ENCODE results near the gene TMEM126B. TPM values are rescaled to one million over a fixed set of nuclear protein-coding genes. Genes with fewer than 3 reads are reported as not detected.
"Not testable (repeated sequence)": the region's sequence is repeated elsewhere in the genome, so short reads cannot be mapped to it uniquely, and the experiment has no call there.

Gene TMEM126B
- total and polyA plus RNA-seq, 4 donors: 52.9 to 129 (median 65.1) TPM

GRCh38 chr11:85651118-85651517, 22.7 kb downstream of the TMEM126B start:
- ATAC-seq (ENCODE audit: insufficient read depth, low FRiP score): no peak

GRCh38 chr11:85652786-85653447, 24.5 kb downstream of the TMEM126B start:
- TF ChIP-seq CTCF (IDR thresholded peaks at IDR 0.05; ENCODE audit: control extremely low read depth, extremely low read depth): no peak
- Histone ChIP-seq H3K27me3 (ENCODE audit: control insufficient read depth in 3 of 3, insufficient read depth in 3 of 3, low read length in 2 of 3) (no peaks in the 10 kb centered on the region), H3K9me3 (ENCODE audit: control insufficient read depth in 4 of 4, insufficient read depth in 3 of 4, low read length in 3 of 4) (no peaks in the 10 kb centered on the region), H3K4me1 (ENCODE audit: control insufficient read depth in 5 of 5, insufficient read depth in 5 of 5, low read length in 5 of 5) (peaks cover 0 to 9% (median 0%) of the 10 kb centered on the region in 5 donors), H3K9ac (ENCODE audit: insufficient read depth in 1 of 2, low read length in 2 of 2) (no peak overlapping the region), H3K4me3 (no peak overlapping the region), H3K36me3 (ENCODE audit: control insufficient read depth in 4 of 4, insufficient read depth in 4 of 4, low read length in 4 of 4) (peaks cover 2 to 18% (median 5%) of the 10 kb centered on the region in 4 donors), H3K27ac (ENCODE audit: low read depth in 1 of 2, low read length in 1 of 2) (no peak overlapping the region)
- no peak for ATAC-seq (ENCODE audit: insufficient read depth, low FRiP score)
- DNase-seq: no peak
- 53 to 55% methylated on average over 3 of the region's 3 CpGs for WGBS, 2 donors

More at GRCh38 chr11:85651118-85651517, 22.7 kb downstream of the TMEM126B start:
- Histone ChIP-seq H3K27me3 (ENCODE audit: control insufficient read depth in 3 of 3, insufficient read depth in 3 of 3, low read length in 2 of 3) (no peaks in the 10 kb centered on the region), H3K9ac (ENCODE audit: insufficient read depth in 1 of 2, low read length in 2 of 2) (no peak overlapping the region), H3K4me3 (no peak overlapping the region), H3K9me3 (ENCODE audit: control insufficient read depth in 4 of 4, insufficient read depth in 3 of 4, low read length in 3 of 4) (no peaks in the 10 kb centered on the region), H3K27ac (ENCODE audit: low read depth in 1 of 2, low read length in 1 of 2) (no peak overlapping the region), H3K4me1 (ENCODE audit: control insufficient read depth in 5 of 5, insufficient read depth in 5 of 5, low read length in 5 of 5) (peaks cover 0 to 15% (median 2%) of the 10 kb centered on the region in 5 donors), H3K36me3 (ENCODE audit: control insufficient read depth in 4 of 4, insufficient read depth in 4 of 4, low read length in 4 of 4) (peaks cover 0 to 18% (median 2%) of the 10 kb centered on the region in 4 donors)
- DNase-seq: no peak
- no peak for TF ChIP-seq CTCF (IDR thresholded peaks at IDR 0.05; ENCODE audit: control extremely low read depth, extremely low read depth)
- 76 to 81% methylated on average over 1 of the region's 1 CpG for WGBS, 2 donors

- H3K9me3 ChIP-seq (ENCODE audit: control insufficient read depth in 4 of 4, insufficient read depth in 3 of 4, low read length in 3 of 4); DNase-seq; H3K9ac ChIP-seq (ENCODE audit: insufficient read depth in 1 of 2, low read length in 2 of 2); H3K27me3 ChIP-seq (ENCODE audit: control insufficient read depth in 3 of 3, insufficient read depth in 3 of 3, low read length in 2 of 3); H3K4me1 ChIP-seq (ENCODE audit: control insufficient read depth in 5 of 5, insufficient read depth in 5 of 5, low read length in 5 of 5); ATAC-seq (ENCODE audit: insufficient read depth, low FRiP score); H3K4me3 ChIP-seq; H3K27ac ChIP-seq (ENCODE audit: low read depth in 1 of 2, low read length in 1 of 2): not testable (repeated sequence)
- 85 to 93% methylated on average over 4 of the region's 4 CpGs for WGBS, 2 donors
- peaks cover 2 to 22% (median 5%) of the 10 kb centered on the region in 4 donors for H3K36me3 ChIP-seq (ENCODE audit: control insufficient read depth in 4 of 4, insufficient read depth in 4 of 4, low read length in 4 of 4)
These were observed 25.9 kb downstream of the TMEM126B start for GRCh38 chr11:85654343-85654742.

GRCh38 chr11:85656777-85657176, 28.4 kb downstream of the TMEM126B start:
- Histone ChIP-seq H3K27ac (ENCODE audit: low read depth in 1 of 2, low read length in 1 of 2) (no peak overlapping the region), H3K9me3 (ENCODE audit: control insufficient read depth in 4 of 4, insufficient read depth in 3 of 4, low read length in 3 of 4) (no peaks in the 10 kb centered on the region), H3K9ac (ENCODE audit: insufficient read depth in 1 of 2, low read length in 2 of 2) (no peak overlapping the region), H3K36me3 (ENCODE audit: control insufficient read depth in 4 of 4, insufficient read depth in 4 of 4, low read length in 4 of 4) (peaks cover 2 to 18% (median 3%) of the 10 kb centered on the region in 4 donors), H3K27me3 (ENCODE audit: control insufficient read depth in 3 of 3, insufficient read depth in 3 of 3, low read length in 2 of 3) (no peaks in the 10 kb centered on the region), H3K4me3 (no peak overlapping the region), H3K4me1 (ENCODE audit: control insufficient read depth in 5 of 5, insufficient read depth in 5 of 5, low read length in 5 of 5) (peaks cover 0 to 21% (median 3%) of the 10 kb centered on the region in 5 donors)
- DNase-seq: no peak
- no peak for TF ChIP-seq CTCF (IDR thresholded peaks at IDR 0.05; ENCODE audit: control extremely low read depth, extremely low read depth)
- 94 to 95% methylated on average over 1 of the region's 1 CpG for WGBS, 2 donors
- no peak for ATAC-seq (ENCODE audit: insufficient read depth, low FRiP score)
